Eye (tissue), 1 donor: ENCODE measurements around the gene RASSF4.

ENCODE experiments used
- DNase-seq: peaks from one replicate; pipeline ENCODE4 v3.0.0-alpha.2; 2015

RASSF4 gene

GRCh38 chr10:44959247-44960087 is at the start of gene RASSF4:
RASSF4 (plus strand) TSS chr10:44959802; CDS start chr10:44970203, 10,401 bp downstream.
- peak; percentile 95 for DNase-seq

GRCh38 chr10:44909910-44910309 is 49.7 kb upstream of the RASSF4 start:
- DNase-seq: no peak

GRCh38 chr10:44910602-44911001 is 49.0 kb upstream of the RASSF4 start:
- DNase-seq: no peak

GRCh38 chr10:44911081-44911540 is 48.5 kb upstream of the RASSF4 start, which contains the start of gene TMEM72:
TMEM72 (plus strand) TSS chr10:44911337; CDS start chr10:44911513, 176 bp downstream.
- DNase-seq: peak; percentile 76

- no peak for DNase-seq
These were observed 47.7 kb upstream of the RASSF4 start for GRCh38 chr10:44911951-44912350.

GRCh38 chr10:44913350-44914081 is 46.1 kb upstream of the RASSF4 start:
- peak; percentile 71 for DNase-seq

GRCh38 chr10:44914891-44915290 is 44.7 kb upstream of the RASSF4 start:
- DNase-seq: no peak

GRCh38 chr10:44916429-44916828 is 43.2 kb upstream of the RASSF4 start:
- no peak for DNase-seq

- no peak for DNase-seq
These were observed 41.8 kb upstream of the RASSF4 start for GRCh38 chr10:44917848-44918247.

GRCh38 chr10:44920252-44920651 is 39.4 kb upstream of the RASSF4 start:
- no peak for DNase-seq

GRCh38 chr10:44921061-44921460 is 38.5 kb upstream of the RASSF4 start:
- DNase-seq: no peak

GRCh38 chr10:44921506-44921905 is 38.1 kb upstream of the RASSF4 start:
- no peak for DNase-seq

- DNase-seq: no peak
These were observed 37.6 kb upstream of the RASSF4 start for GRCh38 chr10:44922021-44922420.

- no peak for DNase-seq
These were observed 36.6 kb upstream of the RASSF4 start for GRCh38 chr10:44922796-44923545.

- DNase-seq: no peak
These were observed 36.0 kb upstream of the RASSF4 start for GRCh38 chr10:44923611-44924010.

GRCh38 chr10:44924261-44925040 is 35.2 kb upstream of the RASSF4 start:
- no peak for DNase-seq

- DNase-seq: peak; percentile 89
These were observed 34.4 kb upstream of the RASSF4 start for GRCh38 chr10:44925224-44925623.

- no peak for DNase-seq
These were observed 33.5 kb upstream of the RASSF4 start for GRCh38 chr10:44925811-44926750.

- DNase-seq: no peak
These were observed 32.8 kb upstream of the RASSF4 start for GRCh38 chr10:44926751-44927351.

GRCh38 chr10:44927352-44927751 is 32.2 kb upstream of the RASSF4 start:
- no peak for DNase-seq

- DNase-seq: no peak
These were observed 31.1 kb upstream of the RASSF4 start for GRCh38 chr10:44928462-44928861.
